Right forelimb (tissue), 1 donor: ENCODE measurements around the gene SPOUT1.
A peak's percentile ranks its signal among the peaks of the same experiment; 100 is the strongest.

Experiments used
- DNase-seq: peaks from one replicate; pipeline ENCODE4 v3.0.0-alpha.2; 2018

SPOUT1 gene

GRCh38 chr9:128836509-128837145 lies 7.0 kb upstream of the SPOUT1 start:
- DNase-seq: no peak

GRCh38 chr9:128835246-128836210 lies 5.9 kb upstream of the SPOUT1 start:
- DNase-seq: no peak

GRCh38 chr9:128833696-128834095 lies 4.1 kb upstream of the SPOUT1 start:
- DNase-seq: no peak

GRCh38 chr9:128828719-128829452 lies 708 bp downstream of the SPOUT1 start:
- DNase-seq: no peak

GRCh38 chr9:128828267-128828666 lies 1.3 kb downstream of the SPOUT1 start:
- DNase-seq: no peak

GRCh38 chr9:128825923-128826700 lies 3.5 kb downstream of the SPOUT1 start:
- DNase-seq: no peak

- DNase-seq: no peak
These were observed 4.7 kb downstream of the SPOUT1 start for GRCh38 chr9:128824911-128825310.

GRCh38 chr9:128823903-128824406 lies 5.6 kb downstream of the SPOUT1 start:
- DNase-seq: no peak

GRCh38 chr9:128823362-128823902 lies 6.2 kb downstream of the SPOUT1 start:
- no peak for DNase-seq

- no peak for DNase-seq
These were observed 7.1 kb downstream of the SPOUT1 start for GRCh38 chr9:128822407-128823042.

GRCh38 chr9:128821584-128822406 lies 7.8 kb downstream of the SPOUT1 start:
- DNase-seq: no peak

GRCh38 chr9:128820665-128821583 lies 8.7 kb downstream of the SPOUT1 start:
- DNase-seq: no peak

GRCh38 chr9:128819716-128820664 lies 9.6 kb downstream of the SPOUT1 start:
- no peak for DNase-seq

- no peak for DNase-seq
These were observed 10.5 kb downstream of the SPOUT1 start for GRCh38 chr9:128818839-128819715.

- peak; percentile 98 for DNase-seq
These were observed 11.3 kb downstream of the SPOUT1 start, which contains the start of gene ENDOG for GRCh38 chr9:128818099-128818838. Gene ENDOG (plus strand): TSS chr9:128818500. CDS start chr9:128818685, 185 bp downstream.

- DNase-seq: no peak
These were observed 18.7 kb downstream of the SPOUT1 start for GRCh38 chr9:128810873-128811272.
